Common myeloid progenitor, CD34-positive (primary cell): Measurements from ENCODE around the gene ZDHHC18.

Source experiments
- CTCF ChIA-PET: fragments of 350-600 bp; sonication (Branson Sonifier 250); formaldehyde crosslinking; loops from one replicate; lab custom pipeline; 2021; ENCODE audit warnings: antibody characterized with exemption; lab: Charles Lee
- POLR2A ChIA-PET: fragments of 350-600 bp; sonication (Branson Sonifier 250); formaldehyde crosslinking; loops from one replicate; lab custom pipeline; 2021; ENCODE audit warnings: antibody characterized with exemption; lab: Charles Lee
- DNase-seq, 3 donors: peaks; one replicate each; pipeline versions ENCODE4 v3.0.0 to v3.0.0-alpha.2; 2013
- H3K27ac ChIP-seq, 2 experiments: 1 replicate in 1 of 2; 2 replicates in 1 of 2; pipeline ENCODE4 v1.7.0; 2013; ENCODE audit warnings: inconsistent platforms in 2 of 2, low read length in 2 of 2, mild to moderate bottlenecking in 2 of 2, low read depth in 1 of 2, moderate library complexity in 1 of 2; ENCODE audit not compliant: severe bottlenecking in 2 of 2, insufficient read depth in 1 of 2, poor library complexity in 1 of 2
- H3K27me3 ChIP-seq, 5 experiments: replicated peaks in 2 of 5; 1 replicate in 3 of 5; 2 replicates in 2 of 5; pipeline versions ENCODE4 v1.6.1 to v1.7.0; 2013; ENCODE audit warnings: low read length in 4 of 5, mild to moderate bottlenecking in 2 of 5, moderate library complexity in 2 of 5, inconsistent platforms in 1 of 5; ENCODE audit not compliant: insufficient read depth in 5 of 5, control insufficient read depth in 4 of 5
- H3K36me3 ChIP-seq, 4 experiments: 1 replicate in 2 of 4; 2 replicates in 2 of 4; pipeline versions ENCODE4 v1.6.1 to v1.7.0; 2013; ENCODE audit warnings: low read length in 3 of 4, control low read depth in 1 of 4, mild to moderate bottlenecking in 1 of 4; ENCODE audit not compliant: control insufficient read depth in 4 of 4, insufficient read depth in 4 of 4
- H3K4me1 ChIP-seq, 4 experiments: 1 replicate in 3 of 4; 2 replicates in 1 of 4; pipeline versions ENCODE4 v1.6.1 to v1.7.1; 2013; ENCODE audit warnings: low read length in 3 of 4, mild to moderate bottlenecking in 3 of 4, control low read depth in 1 of 4, inconsistent platforms in 1 of 4, moderate library complexity in 1 of 4; ENCODE audit not compliant: control insufficient read depth in 4 of 4, insufficient read depth in 4 of 4; ENCODE audit errors: control extremely low read depth in 1 of 4
- H3K4me3 ChIP-seq, 7 experiments: 1 replicate in 4 of 7; 2 replicates in 3 of 7; pipeline versions ENCODE4 v1.5.1 to v1.7.0; 2013; ENCODE audit warnings: mild to moderate bottlenecking in 7 of 7, low read length in 6 of 7, moderate library complexity in 6 of 7, inconsistent platforms in 2 of 7, low read depth in 2 of 7, control low read depth in 1 of 7; ENCODE audit not compliant: insufficient read depth in 4 of 7, control insufficient read depth in 1 of 7; ENCODE audit errors: extremely low read depth in 1 of 7
- H3K9me3 ChIP-seq, 5 experiments: 1 replicate in 4 of 5; 2 replicates in 1 of 5; pipeline versions ENCODE4 v1.6.1 to v1.7.1; 2013; ENCODE audit warnings: low read length in 4 of 5, mild to moderate bottlenecking in 2 of 5, inconsistent platforms in 1 of 5, low read depth in 1 of 5, moderate library complexity in 1 of 5; ENCODE audit not compliant: control insufficient read depth in 4 of 5, insufficient read depth in 2 of 5; ENCODE audit errors: control extremely low read depth in 1 of 5
- WGBS: methylation state at CpG from one replicate; pipeline ENCODE4 v1.1.5; 2013; ENCODE audit not compliant: insufficient coverage; 5-methylcytosine and 5-hydroxymethylcytosine counted together

Gene ZDHHC18

GRCh38 chr1:26848941-26849774 is 22.7 kb downstream of the ZDHHC18 start:
- DNase-seq: no peak
- WGBS: 97% methylated on average over 7 of the region's 10 CpGs
- Histone ChIP-seq H3K4me1 (no peaks in the 10 kb centered on the region), H3K27ac (peak overlapping the region in 1 of 2 experiments; percentile 9), H3K4me3 (no peak overlapping the region), H3K27me3 (no peaks in the 10 kb centered on the region), H3K36me3 (peaks cover 15 to 73% (median 51%) of the 10 kb centered on the region in 4 experiments), H3K9me3 (no peaks in the 10 kb centered on the region)
- ChIA-PET POLR2A (interaction anchor here (0.6 kb wide), 1 partner anchor 58 kb away, joined by 3 read pairs; no protein-coding TSS in a partner anchor), CTCF (interaction anchor here (0.8 to 3.2 kb wide), 15 partner anchors 10 to 251 kb away, joined by 3 to 18 read pairs (median 4); no protein-coding TSS in a partner anchor)

GRCh38 chr1:26851106-26851684 is 24.7 kb downstream of the ZDHHC18 start:
- H3K4me1 ChIP-seq: no peaks in the 10 kb centered on the region

GRCh38 chr1:26852701-26853100 is 26.2 kb downstream of the ZDHHC18 start:
- DNase-seq: no peak
- no peaks in the 10 kb centered on the region for H3K9me3 ChIP-seq
- no peaks in the 10 kb centered on the region for H3K27me3 ChIP-seq
- H3K4me3 ChIP-seq: no peak overlapping the region
- peaks cover 14 to 85% (median 59%) of the 10 kb centered on the region in 4 experiments for H3K36me3 ChIP-seq
- no peaks in the 10 kb centered on the region for H3K4me1 ChIP-seq
- WGBS: 98% methylated on average over 7 of the region's 9 CpGs
- H3K27ac ChIP-seq: no peak overlapping the region
- ChIA-PET CTCF (interaction anchor here (1.0 to 4.1 kb wide), 7 partner anchors 10 to 175 kb away, joined by 3 to 30 read pairs (median 4); partner anchors contain the start of gene SFN), POLR2A (no interaction called here)

More at GRCh38 chr1:26851106-26851684, 24.7 kb downstream of the ZDHHC18 start:
- Histone ChIP-seq H3K36me3 (peaks cover 14 to 88% (median 60%) of the 10 kb centered on the region in 4 experiments), H3K27ac (no peak overlapping the region), H3K27me3 (no peaks in the 10 kb centered on the region), H3K9me3 (no peaks in the 10 kb centered on the region), H3K4me3 (no peak overlapping the region)
- WGBS: 98% methylated on average over 12 of the region's 12 CpGs
- no peak for DNase-seq
- ChIA-PET POLR2A (no interaction called here), CTCF (interaction anchor here (0.8 to 3.2 kb wide), 8 partner anchors 8 to 44 kb away, joined by 4 to 13 read pairs (median 8); no protein-coding TSS in a partner anchor)

GRCh38 chr1:26853156-26853555 is 26.7 kb downstream of the ZDHHC18 start:
- Histone ChIP-seq H3K27ac (no peak overlapping the region), H3K27me3 (no peaks in the 10 kb centered on the region), H3K36me3 (peaks cover 14 to 83% (median 57%) of the 10 kb centered on the region in 4 experiments), H3K9me3 (no peaks in the 10 kb centered on the region), H3K4me3 (no peak overlapping the region), H3K4me1 (no peaks in the 10 kb centered on the region)
- DNase-seq: peak; percentile 67 to 82 (median 76)
- ChIA-PET POLR2A (no interaction called here), CTCF (interaction anchor here (1.0 to 4.1 kb wide), 4 partner anchors 9 to 176 kb away, joined by 3 to 30 read pairs (median 5); partner anchors contain the start of gene SFN)
- WGBS: 56% methylated on average over 2 of the region's 3 CpGs

DNA sequence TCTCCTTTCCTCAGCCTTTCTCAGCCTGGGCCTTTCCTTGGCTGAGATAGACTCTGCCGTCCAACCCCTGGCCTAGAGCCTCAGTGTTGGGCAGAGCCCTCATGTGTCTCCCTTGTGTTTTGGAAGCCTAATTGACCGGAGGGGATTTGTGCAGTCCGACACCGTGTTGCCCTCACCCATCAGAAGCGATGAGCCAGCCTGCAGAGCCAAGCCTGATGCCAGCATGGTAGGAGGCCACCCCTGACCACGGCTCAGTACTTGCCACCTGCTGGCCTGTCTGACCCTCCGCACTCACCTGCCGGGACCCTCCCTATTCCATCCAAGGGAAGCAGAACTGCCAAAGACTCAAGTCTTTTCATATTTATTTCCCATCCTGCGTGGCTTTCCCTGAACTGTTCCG is 27.1 kb downstream of the ZDHHC18 start:
- Histone ChIP-seq H3K27ac (no peak overlapping the region), H3K4me3 (no peak overlapping the region), H3K27me3 (no peaks in the 10 kb centered on the region), H3K9me3 (no peaks in the 10 kb centered on the region), H3K4me1 (no peaks in the 10 kb centered on the region), H3K36me3 (peaks cover 14 to 78% (median 52%) of the 10 kb centered on the region in 4 experiments)
- 97% methylated on average over 7 of the region's 10 CpGs for WGBS
- CTCF ChIA-PET: interaction anchor here (1.0 to 4.1 kb wide), 6 partner anchors 9 to 176 kb away, joined by 3 to 30 read pairs (median 6); partner anchors contain the start of gene SFN
- DNase-seq: no peak
- POLR2A ChIA-PET: no interaction called here

- ChIA-PET POLR2A (no interaction called here), CTCF (interaction anchor here (1.6 to 4.1 kb wide), 5 partner anchors 12 to 34 kb away, joined by 5 to 30 read pairs (median 10); no protein-coding TSS in a partner anchor)
- 100% methylated on average over 1 of the region's 5 CpGs for WGBS
- no peak overlapping the region for H3K4me3 ChIP-seq
- no peak for DNase-seq
- H3K9me3 ChIP-seq: no peaks in the 10 kb centered on the region
- peaks cover 9 to 65% (median 41%) of the 10 kb centered on the region in 4 experiments for H3K36me3 ChIP-seq
- no peaks in the 10 kb centered on the region for H3K27me3 ChIP-seq
- no peaks in the 10 kb centered on the region for H3K4me1 ChIP-seq
- no peak overlapping the region for H3K27ac ChIP-seq
These were observed 28.4 kb downstream of the ZDHHC18 start for GRCh38 chr1:26854906-26855305.
